ENCODE data around the gene AGPAT3.
"Not testable (repeated sequence)": the region's sequence is repeated elsewhere in the genome, so short reads cannot be mapped to it uniquely, and the experiment has no call there.

AGPAT3 gene, protein sequence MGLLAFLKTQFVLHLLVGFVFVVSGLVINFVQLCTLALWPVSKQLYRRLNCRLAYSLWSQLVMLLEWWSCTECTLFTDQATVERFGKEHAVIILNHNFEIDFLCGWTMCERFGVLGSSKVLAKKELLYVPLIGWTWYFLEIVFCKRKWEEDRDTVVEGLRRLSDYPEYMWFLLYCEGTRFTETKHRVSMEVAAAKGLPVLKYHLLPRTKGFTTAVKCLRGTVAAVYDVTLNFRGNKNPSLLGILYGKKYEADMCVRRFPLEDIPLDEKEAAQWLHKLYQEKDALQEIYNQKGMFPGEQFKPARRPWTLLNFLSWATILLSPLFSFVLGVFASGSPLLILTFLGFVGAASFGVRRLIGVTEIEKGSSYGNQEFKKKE

DNA sequence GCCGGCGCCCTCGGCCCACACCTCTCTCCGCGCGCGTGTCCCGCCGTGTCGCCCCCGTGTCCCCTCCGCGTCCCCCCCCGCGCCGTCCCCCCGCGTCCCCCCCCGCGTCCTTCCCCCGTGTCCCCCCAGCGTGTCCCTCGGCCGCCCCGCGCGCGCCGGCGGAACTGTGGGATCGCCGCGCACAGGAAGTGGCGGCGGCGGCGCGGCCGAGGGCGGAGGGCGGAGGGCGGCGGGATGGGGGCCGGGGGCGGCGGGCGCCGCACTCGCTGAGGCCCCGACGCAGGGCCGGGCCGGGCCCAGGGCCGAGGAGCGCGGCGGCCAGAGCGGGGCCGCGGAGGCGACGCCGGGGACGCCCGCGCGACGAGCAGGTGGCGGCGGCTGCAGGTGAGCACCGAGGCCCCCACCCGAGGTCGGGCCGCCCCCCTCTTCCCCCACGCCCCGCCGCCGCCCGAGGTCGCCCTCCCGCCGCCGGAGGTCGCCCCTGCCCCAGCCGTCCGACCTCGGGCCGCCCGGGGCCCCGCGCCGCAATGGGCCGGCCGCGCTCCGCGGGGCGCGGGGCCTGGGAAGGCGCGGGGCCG is at the start of gene AGPAT3:
TSS of gene AGPAT3 (plus strand) at position 262 of the 578 bp plus-strand sequence. CDS start 94,459 bp downstream, outside the sequence.
- DNase-seq: no peak

DNA sequence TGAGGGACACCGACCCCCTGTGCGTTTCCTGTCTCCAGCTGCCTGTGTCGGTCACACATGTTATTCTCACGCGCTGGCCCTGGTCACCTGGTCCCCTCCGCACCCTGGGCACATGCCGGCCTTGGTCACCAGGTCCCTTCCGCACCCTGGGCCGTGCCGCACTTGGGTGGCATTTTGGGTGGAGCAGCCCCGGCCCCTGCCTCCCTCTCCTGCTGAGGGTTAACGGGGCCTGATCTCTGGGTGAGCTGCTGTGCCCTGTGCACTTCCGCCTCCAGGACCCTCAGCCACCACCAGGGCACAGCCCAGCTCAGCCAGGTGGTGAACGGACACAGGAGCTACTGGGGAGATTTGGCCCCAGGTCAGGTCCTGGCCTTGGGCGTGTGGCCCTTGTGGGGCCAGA is 49.0 kb upstream of the AGPAT3 start:
- DNase-seq: no peak

DNA sequence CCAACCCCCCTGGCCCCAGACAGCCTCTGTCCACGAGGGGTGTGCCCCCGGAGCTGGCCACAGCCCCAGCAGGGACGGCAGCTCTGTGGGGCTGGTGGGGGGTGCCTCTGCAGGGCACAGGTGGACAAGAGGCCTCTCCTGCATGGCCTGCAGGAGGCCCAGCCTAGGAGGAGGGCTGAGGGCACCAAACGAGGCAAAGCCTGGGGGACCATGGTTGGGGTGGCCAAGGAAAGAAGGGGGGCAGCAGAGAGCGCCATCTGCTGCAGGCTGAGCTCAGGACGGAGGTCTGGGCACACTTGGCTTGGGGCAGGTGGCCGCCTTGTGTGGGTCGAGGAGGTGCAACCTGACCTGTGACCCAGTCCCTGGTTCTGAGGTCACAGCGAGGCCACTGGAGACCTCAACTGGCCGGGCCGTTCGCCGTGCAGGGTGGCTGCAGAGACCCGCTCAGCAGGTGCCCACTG is 48.4 kb upstream of the AGPAT3 start:
- DNase-seq: no peak

DNA sequence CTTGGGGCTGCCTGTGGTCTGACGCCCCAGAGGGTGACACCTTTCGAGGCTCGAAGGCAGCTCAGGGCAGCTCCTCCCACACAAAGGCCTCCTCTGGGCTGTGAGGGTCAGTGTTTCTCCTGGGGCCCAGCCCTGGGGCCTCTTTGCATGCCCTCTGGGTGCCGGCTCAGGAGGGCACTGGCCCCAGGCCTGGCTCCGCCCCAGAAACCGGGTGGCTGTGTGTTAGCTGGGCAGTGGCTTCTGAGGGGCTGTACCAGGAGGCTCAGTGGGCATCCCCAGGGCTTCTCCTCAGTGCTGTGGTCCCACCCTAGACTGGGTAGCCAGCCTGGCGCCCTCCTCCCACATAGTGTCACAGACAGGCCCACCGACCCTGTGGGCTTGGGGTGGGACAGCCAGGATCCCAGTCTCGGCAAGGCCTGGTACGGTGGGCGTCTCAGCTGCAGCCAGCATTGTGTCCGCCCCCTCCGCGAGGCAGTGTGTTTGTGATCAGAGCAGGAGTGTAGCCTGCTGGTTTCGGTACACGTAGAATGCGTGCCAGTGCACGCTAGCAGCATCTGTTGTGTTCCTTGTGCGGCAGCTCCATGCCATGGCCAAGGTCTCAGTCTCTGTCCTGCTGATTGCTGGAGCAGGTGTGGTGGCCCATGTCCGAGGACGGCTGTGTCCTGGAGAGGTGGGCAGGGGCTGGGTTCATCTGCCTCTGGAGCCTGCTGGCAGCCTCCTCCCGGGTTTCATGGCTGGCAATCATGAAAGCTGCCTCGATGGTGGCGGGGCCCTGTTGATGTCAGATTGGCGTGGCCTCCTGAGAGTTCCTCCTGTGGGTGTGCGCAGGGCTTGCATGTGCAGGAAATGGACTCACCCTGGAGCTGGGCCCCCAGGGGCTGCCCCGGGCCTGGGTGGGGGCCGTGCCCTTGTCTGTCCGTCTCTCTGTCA is 47.6 kb upstream of the AGPAT3 start:
- no peak for DNase-seq

DNA sequence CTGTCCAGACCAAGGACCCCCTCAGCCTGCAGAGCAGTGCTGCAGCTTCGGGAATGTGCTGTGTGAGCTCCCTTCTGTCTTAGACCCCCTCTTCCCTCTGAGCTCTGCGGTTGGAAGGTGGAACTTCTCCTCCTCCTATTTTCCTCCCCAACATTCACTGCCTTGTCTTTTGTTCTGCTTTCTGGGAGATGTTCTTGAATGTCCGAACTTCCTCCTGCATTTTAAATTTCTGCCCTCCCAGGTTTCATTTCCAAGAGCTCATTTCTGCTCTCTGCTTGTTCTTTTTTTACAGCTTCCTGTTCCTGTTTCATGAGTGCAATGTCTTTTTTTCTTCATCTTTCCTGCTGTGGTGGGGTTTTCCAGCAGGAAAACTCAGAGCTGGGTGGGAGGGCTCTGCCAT is 46.3 kb upstream of the AGPAT3 start:
- no peak for DNase-seq

DNA sequence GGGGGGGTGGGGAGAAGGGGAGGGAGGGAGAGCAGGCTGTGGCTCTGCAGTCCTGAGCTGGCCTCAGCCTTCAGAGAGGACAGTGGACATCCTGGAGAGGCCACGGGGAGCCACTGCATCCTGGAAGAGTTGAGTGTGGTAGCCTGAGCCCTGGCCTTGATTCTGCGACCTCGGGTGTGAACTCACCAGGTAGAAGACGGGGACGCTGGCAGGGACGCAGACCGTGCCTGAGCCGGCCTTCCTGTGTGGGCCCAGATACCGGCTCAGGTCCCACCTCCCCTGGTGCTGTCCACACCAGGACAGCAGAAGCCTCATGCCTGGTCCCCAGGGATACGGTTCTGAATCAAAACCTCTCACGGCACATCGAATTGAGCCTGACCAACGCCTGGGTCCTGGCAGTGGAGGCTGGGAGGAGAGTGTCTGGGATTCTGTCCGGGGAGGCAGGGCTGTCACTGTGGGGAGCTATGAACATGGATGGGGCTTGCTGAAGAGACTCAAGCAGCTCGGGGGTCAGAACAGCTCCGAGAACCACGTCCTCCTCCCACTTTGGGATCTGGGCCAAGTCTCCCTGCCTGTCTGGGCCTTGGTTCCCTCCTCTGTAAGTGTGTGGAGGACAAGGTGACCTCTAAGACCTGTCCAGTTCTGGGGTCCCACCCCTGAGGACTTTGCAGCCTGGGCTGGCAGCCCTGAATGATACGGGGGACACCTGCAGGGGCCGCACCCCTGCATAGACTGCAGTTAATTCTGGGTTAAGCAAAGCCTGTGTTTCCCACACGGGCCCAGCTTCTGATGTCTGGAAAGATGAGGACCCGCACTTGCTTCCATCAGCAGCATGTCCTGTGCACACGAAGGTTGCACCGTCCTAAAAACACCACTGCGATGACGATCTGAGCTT is 45.3 kb upstream of the AGPAT3 start:
- DNase-seq: no peak

DNA sequence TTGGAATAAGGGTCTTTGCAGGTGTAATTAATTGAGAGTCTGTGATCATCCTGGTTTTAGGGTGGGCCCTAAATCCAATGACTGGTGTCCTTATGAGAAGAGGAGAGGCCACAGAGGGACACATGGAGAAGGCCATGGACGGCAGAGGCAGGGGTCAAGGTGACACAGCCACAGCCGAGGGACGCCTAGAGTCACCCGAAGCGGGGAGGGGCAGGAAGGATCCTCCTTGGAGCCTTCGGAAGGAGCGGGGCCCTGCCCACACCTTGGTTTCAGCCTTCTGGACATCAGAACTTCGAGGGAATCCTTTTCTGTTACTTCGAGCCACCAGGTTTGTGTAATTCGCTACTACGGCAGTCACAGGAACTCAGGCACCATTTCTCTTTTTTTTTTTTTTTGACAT is 44.6 kb upstream of the AGPAT3 start:
- DNase-seq: no peak

DNA sequence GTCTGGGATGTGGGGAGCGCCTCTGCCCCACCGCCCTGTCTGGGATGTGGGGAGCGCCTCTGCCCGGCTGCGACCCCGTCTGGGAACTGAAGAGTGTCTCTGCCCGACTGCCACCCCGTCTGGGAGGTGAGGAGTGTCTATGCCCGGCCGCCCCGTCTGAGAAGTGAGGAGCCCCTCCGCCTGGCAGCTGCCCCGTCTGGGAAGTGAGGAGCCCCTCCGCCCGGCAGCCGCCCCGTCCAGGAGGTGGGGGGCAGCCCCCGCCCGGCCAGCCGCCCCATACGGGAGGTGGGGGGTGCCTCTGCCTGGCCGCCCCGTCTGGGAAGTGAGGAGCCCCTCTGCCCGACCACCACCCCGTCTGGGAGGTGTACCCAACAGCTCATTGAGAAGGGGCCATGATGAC is 42.9 kb upstream of the AGPAT3 start:
- not testable (repeated sequence) for DNase-seq

DNA sequence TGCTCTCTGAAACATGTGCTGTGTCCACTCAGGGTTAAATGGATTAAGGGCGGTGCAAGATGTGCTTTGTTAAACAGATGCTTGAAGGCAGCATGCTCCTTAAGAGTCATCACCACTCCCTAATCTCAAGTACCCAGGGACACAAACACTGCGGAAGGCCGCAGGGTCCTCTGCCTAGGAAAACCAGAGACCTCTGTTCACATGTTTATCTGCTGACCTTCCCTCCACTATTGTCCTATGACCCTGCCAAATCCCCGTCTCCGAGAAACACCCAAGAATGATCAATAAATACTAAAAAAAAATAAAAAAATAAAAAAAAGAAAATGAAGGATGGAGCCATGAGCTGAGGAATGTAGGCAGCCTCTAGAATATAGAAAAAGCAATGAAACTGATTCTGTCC is 42.3 kb upstream of the AGPAT3 start:
- DNase-seq: not testable (repeated sequence)

DNA sequence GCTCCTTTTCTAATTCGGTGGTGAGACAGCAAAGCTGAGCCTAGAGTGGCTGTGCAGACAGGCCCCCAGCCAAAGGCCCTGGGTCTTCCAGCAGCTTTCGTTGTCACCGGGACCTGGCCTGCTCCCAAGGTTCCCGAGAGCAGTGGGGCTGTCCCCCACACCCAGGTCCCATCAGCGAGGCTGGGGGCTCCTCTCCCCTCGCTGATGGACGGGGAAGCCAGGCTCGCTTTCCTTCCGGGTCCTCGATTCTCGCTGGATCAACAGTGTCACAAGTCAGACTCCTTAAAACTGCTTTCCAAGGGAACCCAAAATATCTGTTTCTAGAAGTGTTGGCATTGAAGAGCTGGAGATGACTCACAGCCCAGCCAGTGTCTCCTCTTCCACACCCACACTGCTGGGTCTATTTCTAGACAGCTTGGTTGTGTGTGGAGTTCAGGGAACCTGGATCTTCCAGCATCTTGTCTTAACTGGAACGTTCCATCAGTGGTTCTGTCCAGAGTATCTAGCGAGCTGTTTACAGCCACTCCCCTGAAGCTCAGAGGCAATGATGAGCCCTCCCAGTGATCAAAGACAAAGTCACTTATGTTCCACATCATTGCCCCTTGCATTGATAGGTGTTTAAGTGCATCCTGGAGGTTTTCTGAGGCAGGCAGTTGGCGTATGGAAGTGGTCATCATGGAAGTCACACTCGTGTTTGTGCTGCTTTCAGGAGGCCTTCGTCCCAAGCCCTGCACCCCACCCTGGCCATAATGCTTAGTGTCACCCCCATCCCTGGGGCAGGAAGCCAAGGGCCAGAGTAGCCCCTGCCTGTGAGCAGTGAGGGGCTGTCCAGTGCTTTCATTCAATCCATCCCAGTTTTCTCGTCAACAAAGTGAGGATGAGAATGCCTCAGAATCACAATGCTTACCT is 40.4 kb upstream of the AGPAT3 start:
- DNase-seq: no peak

DNA sequence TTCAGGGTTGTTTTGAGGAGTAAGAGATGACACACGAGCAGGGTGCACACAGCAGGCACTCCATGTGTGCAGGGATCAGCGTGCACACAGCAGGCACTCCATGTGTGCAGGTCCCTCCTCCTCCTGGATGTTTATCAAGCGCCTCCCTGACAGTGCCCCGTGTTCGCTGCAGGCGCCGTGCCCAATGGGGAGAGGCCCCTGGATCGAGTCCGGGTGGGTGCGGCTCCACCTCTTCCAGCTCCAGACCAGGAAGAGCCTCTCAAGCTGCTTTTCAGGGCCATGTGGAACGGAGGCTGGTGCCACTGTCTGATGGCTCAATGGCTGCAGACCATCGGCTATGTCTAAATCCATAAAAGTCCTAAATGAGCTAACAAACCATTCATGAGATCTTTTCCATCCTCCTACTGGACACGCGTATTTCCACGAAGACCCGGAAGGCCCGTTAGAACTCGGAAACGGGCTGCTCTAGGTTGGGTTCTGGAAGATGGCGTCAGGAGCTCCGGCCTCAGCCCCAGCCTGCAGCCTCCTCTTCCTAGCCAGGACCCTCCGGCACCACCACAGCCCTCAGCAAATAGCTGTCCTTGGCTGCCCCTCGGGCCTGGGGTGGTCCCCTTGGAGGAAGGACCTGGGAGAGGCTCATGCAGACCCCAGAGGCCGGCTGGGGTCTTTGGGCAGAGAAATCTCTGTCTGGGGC is 39.6 kb upstream of the AGPAT3 start:
- DNase-seq: no peak

DNA sequence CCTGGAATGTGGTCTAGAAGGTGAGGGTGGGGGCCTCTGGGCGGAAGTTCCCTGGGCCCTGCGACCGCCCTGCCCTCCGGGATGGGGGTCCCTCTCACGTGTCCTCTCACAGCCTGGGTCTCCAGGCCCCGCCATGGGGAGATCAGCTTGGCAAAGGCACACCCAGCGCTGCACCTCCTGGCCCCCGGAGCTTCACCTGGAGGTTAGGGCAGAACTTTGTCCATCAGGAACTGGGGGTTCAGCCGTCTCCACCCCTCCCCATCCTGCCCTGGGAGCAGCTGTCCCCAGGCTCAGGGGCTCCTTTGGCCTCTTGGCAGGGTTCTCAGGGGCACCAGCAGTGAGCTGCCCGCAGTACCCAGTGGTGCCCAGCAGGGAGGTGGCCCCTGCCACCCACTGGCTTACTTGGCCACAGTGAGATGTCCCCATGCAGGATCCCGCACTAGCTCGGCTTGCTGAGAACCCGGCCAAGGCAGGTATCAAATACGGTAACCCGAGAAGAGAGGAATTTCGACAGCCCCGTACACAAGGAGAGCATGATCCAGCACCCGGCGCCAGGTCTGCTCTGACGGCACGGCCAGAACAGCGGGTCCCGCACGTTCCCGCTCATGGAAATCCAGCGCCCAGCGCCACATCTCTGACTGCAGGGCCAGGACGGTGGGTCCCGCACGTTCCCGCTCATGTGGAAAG is 38.9 kb upstream of the AGPAT3 start:
- no peak for DNase-seq

DNA sequence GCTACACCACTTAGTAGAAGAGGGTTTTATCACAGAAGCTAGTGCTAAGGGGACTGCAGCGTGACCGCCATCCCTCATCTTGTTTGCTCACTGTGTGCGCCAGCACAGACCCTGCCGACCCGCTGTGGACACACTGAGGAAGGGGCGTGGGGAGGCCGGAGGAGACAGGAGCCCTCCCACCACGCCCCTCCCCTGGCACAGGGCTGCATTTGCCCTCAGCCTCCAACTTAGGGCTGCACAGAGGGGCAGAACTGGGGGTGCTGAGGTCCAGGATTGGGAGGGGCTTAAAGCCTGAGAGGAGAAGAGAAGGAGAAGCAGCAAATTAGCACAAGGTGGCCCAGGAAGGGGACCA is 38.4 kb upstream of the AGPAT3 start:
- DNase-seq: no peak

DNA sequence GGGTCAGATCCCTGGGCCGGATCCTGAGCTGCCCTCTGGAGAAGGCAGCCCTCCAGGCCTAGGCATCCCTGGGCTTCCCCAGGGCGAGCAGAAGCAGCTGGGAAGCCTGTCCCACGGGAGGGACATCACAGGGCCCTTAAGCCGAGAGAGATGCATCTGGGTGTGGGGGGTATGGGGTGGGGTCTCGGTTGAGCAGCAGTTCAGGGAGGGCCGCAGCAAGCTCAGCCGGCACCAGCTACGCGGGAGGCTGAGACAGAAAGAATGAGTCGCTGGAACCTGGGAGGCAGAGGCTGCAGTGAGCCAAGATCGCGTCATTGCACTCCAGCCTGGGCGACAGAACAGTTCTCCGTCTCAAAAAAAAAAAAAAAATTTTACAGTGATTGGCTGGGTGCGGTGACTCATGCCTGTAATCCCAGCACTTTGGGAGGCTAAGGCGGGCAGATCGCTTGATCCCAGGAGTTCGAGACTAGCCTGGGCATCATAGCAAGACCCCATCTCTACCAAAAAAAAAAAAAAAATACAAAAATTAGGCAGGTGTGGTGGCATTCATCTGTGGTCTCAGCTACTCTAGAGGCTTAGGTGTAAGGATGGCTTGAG is 37.9 kb upstream of the AGPAT3 start:
- no peak for DNase-seq

DNA sequence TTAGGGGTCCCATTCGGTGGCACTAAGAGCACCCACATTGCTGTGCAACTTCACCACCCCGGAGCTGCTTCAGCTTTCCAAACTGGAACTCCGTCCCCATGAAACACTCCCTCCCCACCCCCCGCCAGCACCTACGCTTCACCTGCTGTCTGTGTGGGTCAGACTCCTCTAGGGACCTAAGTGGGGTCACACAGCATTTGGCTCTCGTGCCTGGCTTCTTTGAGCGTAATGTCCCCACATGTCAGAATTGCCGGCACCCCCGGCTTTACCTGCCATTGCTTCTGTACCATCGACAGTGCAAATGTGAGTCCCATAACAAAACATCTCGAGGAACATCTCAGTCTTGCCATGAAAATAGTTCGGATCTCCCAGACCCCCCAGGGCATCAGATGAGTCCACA is 35.9 kb upstream of the AGPAT3 start:
- DNase-seq: no peak

DNA sequence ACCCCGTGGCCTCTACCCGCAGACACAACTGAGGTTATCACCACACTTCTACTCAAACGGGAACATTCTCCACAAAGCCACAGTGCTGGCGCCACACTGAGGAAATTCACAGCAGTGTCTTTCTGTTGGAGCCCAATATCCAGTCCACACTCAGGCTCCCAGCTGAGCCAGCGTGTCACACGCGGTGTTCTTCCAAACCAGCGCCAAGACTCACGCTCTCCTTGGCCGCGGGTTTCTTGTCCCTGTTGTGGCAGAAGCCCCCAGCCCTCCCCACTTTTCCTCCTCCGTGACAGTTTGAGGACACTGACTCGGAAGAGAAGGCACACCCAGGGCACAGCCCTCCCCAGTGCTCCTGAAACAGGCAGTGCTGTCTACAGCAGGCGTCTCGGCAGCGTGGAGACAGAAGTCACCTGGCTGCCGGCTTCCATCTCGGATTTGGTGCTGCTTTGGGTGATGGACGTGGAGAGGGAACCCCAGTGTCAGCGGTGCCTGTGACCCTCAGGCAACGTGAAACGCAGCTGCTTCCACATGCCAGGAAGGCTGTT is 35.4 kb upstream of the AGPAT3 start:
- no peak for DNase-seq

DNA sequence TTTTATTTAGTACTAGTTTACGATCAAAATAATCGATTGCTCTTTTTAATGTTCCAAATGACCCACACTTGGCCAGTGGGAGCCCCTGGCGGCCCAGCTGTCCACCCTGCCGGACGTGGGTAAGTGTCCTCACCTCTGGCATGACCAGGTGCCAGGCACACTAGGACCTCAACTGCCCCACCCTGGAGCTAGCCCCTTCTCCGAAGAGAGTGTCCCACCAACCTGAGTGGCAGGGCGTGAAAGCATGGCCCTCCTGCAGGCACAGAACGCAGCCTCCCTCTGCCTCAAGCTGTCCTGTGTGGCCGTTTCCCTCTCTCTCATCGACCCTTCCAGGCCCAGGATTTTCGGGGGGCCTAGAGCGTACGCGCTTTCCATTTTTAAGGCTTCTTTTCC is 32.9 kb upstream of the AGPAT3 start:
- DNase-seq: no peak

DNA sequence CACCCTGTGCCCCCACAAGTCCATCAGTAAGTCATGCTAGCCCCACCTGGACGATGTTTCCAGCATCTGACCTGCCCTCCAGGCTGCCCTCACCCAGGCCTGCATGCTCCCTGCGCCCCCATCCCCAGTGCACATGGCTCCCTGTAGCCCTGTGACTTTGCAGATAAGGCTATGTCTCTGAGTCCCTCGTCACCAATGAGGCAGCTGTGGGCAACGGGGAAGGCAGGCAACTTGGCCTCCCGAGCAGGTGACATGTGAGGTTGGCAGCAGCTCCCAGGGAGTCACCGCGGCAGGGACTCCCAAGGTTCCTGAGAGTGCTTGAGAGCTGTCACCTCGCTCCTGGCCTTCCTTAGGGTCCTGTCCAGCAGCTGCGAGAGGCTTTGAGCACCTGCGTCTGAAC is 32.4 kb upstream of the AGPAT3 start:
- DNase-seq: no peak

DNA sequence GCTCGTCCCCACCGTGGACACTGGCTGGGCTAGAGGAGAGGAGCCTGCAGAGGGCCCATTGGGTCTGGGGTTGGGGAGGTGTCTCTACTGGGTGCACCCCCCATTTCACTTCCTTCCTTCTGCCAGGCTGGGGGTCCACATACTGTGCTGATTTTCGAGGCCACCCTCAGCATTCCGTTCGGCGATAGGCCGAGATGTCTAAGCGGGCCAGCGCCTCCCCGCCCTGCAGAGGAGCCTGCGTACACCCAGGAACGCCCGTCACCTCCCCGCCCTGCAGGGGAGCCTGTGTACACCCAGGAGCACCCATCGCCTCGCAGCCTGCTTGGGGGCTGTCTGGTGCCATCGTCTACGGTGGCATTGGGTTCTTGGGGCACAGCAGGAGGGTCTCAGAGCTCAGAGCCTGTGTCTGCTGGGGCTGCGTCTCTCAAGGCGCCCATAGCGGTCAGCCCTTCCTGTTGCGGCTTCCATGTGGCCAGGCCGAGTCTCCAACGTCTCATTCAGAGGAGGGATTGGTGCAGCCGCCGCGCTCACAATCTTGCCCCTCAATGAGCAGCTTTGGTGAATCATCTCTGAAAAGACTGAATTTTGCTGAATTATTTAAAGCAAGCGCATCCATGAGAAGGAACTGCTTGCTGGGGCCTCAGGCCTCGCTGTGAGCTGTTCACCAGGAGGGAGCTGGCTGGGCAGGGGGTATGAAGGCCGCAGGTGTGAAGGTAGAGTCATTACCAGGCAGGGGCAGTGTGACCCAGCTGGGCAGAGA is 30.7 kb upstream of the AGPAT3 start:
- DNase-seq: no peak

All from NCI-H748 treated with DMSO at 0.1 percent for 48 hours (cell line).